ENCODE measurements around the gene SLC5A10.

SLC5A10 gene

GRCh38 chr17:18958611-18959010 lies 6.6 kb downstream of the SLC5A10 start:
- peak overlapping the region; percentile 73 for H3K27ac Mint-ChIP-seq

GRCh38 chr17:18959071-18959844 lies 7.3 kb downstream of the SLC5A10 start:
- Mint-ChIP-seq H3K27ac (no peak overlapping the region), H3K4me1 (peaks cover 34% of the 10 kb centered on the region), H3K27me3 (ENCODE audit: low read depth, poor library complexity) (peaks cover 9% of the 10 kb centered on the region), H3K36me3 (ENCODE audit: low read depth) (no peaks in the 10 kb centered on the region), H3K4me3 (no peak overlapping the region), H3K9me3 (no peaks in the 10 kb centered on the region)
- peak; percentile 33 for DNase-seq
- TF ChIP-seq, protein P1, sequence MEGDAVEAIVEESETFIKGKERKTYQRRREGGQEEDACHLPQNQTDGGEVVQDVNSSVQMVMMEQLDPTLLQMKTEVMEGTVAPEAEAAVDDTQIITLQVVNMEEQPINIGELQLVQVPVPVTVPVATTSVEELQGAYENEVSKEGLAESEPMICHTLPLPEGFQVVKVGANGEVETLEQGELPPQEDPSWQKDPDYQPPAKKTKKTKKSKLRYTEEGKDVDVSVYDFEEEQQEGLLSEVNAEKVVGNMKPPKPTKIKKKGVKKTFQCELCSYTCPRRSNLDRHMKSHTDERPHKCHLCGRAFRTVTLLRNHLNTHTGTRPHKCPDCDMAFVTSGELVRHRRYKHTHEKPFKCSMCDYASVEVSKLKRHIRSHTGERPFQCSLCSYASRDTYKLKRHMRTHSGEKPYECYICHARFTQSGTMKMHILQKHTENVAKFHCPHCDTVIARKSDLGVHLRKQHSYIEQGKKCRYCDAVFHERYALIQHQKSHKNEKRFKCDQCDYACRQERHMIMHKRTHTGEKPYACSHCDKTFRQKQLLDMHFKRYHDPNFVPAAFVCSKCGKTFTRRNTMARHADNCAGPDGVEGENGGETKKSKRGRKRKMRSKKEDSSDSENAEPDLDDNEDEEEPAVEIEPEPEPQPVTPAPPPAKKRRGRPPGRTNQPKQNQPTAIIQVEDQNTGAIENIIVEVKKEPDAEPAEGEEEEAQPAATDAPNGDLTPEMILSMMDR (IDR thresholded peaks at IDR 0.05), result no peak

More at GRCh38 chr17:18958611-18959010, 6.6 kb downstream of the SLC5A10 start:
- peaks cover 28% of the 10 kb centered on the region for H3K4me1 Mint-ChIP-seq
- H3K27me3 Mint-ChIP-seq (ENCODE audit: low read depth, poor library complexity), result peaks cover 9% of the 10 kb centered on the region
- TF ChIP-seq, protein P1 (IDR thresholded peaks at IDR 0.05), result no peak
- no peaks in the 10 kb centered on the region for H3K9me3 Mint-ChIP-seq
- H3K4me3 Mint-ChIP-seq, result no peak overlapping the region
- no peaks in the 10 kb centered on the region for H3K36me3 Mint-ChIP-seq (ENCODE audit: low read depth)
- no peak for DNase-seq

- no peak overlapping the region for H3K27ac Mint-ChIP-seq
- peaks cover 35% of the 10 kb centered on the region for H3K4me1 Mint-ChIP-seq
- no peaks in the 10 kb centered on the region for H3K36me3 Mint-ChIP-seq (ENCODE audit: low read depth)
These were observed 7.9 kb downstream of the SLC5A10 start for GRCh38 chr17:18959845-18960240.

GRCh38 chr17:18960241-18960665 lies 8.3 kb downstream of the SLC5A10 start:
- Mint-ChIP-seq H3K4me3 (no peak overlapping the region), H3K36me3 (ENCODE audit: low read depth) (no peaks in the 10 kb centered on the region), H3K27me3 (ENCODE audit: low read depth, poor library complexity) (peaks cover 13% of the 10 kb centered on the region), H3K4me1 (peaks cover 35% of the 10 kb centered on the region), H3K9me3 (no peaks in the 10 kb centered on the region), H3K27ac (no peak overlapping the region)
- TF ChIP-seq, protein P1 (IDR thresholded peaks at IDR 0.05), result no peak
- no peak for DNase-seq

More at GRCh38 chr17:18959845-18960240, 7.9 kb downstream of the SLC5A10 start:
- Mint-ChIP-seq H3K4me3 (no peak overlapping the region), H3K27me3 (ENCODE audit: low read depth, poor library complexity) (peaks cover 9% of the 10 kb centered on the region), H3K9me3 (no peaks in the 10 kb centered on the region)
- no peak for DNase-seq
- TF ChIP-seq, protein P1 (IDR thresholded peaks at IDR 0.05), result no peak

- Mint-ChIP-seq H3K4me1 (peaks cover 39% of the 10 kb centered on the region), H3K4me3 (no peak overlapping the region), H3K9me3 (no peaks in the 10 kb centered on the region), H3K27ac (peak overlapping the region; percentile 74), H3K27me3 (ENCODE audit: low read depth, poor library complexity) (peaks cover 13% of the 10 kb centered on the region), H3K36me3 (ENCODE audit: low read depth) (no peaks in the 10 kb centered on the region)
- TF ChIP-seq, protein P1 (IDR thresholded peaks at IDR 0.05), result peak; percentile 96
- peak; percentile 94 for DNase-seq
These were observed 9.0 kb downstream of the SLC5A10 start for GRCh38 chr17:18960803-18961511.

Data from nephron progenitor cell (in vitro differentiated cells).